ENCODE measurements around the gene ARHGAP18. TPM values are rescaled to one million over a fixed set of nuclear protein-coding genes. Genes with fewer than 3 reads are reported as not detected.

The ARHGAP18 gene
- total and polyA plus RNA-seq, 2 of the 13 experiments (the other 11 are each of a cell fraction or from before 2014, with no cell fraction given): 58.2 to 115 TPM

DNA sequence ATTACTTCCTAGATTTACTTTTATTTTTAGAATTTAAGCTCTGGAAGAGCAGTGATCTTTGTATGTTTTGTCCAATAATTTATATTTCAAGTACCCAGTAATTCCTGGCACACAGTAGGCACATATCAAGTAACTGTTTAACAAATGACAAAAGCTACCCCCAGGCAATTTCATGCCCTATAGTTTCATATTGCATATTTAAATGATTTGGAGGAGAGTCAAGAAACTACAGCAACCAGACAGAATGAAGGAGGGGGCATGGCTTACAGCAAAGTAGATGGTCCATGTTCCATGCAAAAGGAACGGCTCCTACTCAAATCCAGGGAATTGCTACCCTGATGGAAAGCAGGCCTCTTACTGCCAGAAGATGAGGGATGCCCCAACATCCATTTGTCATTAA lies 113.5 kb downstream of the ARHGAP18 start:
- peaks cover 34% of the 10 kb centered on the region for H3K4me1 ChIP-seq (ENCODE audit: insufficient read depth, low read length)
- H3K79me2 ChIP-seq (ENCODE audit: insufficient read depth, low read length): no peaks in the 10 kb centered on the region
- H3K27ac ChIP-seq (ENCODE audit: extremely low read length, insufficient read depth, low read length): no peak overlapping the region
- no peak overlapping the region for H3K4me2 ChIP-seq (ENCODE audit: low read depth, low read length)
- POLR2A ChIA-PET: interaction anchor here (1.2 kb wide), 1 partner anchor 134 kb away, joined by 3 read pairs; no protein-coding TSS in a partner anchor
- peaks cover 9 to 77% of the 10 kb centered on the region in 2 experiments for H3K36me3 ChIP-seq (replicated peaks in 1 of 2; ENCODE audit: control insufficient read depth in 1 of 2, insufficient read depth in 2 of 2, low read length in 2 of 2)
- H4K20me1 ChIP-seq (ENCODE audit: insufficient read depth, low read length): no peaks in the 10 kb centered on the region
- peak; percentile 69 for TF ChIP-seq RBM22 (optimal IDR thresholded peaks at IDR 0.05; ENCODE audit: low read length)
- no peak for TF ChIP-seq FOXA3 (CRISPR knock-in tag; IDR thresholded peaks at IDR 0.05)
- H2AFZ ChIP-seq (ENCODE audit: low read length): no peak overlapping the region
- CTCF ChIA-PET (ENCODE audit: low intra/inter-chr PET ratio, low total read pairs): interaction anchor here (2.7 to 3.7 kb wide), 2 partner anchors 134 to 136 kb away, joined by 8 to 55 read pairs; no protein-coding TSS in a partner anchor
- ATAC-seq: no peak
- WGBS (ENCODE audit: low lambda C conversion rate): 95% methylated on average over 1 of the region's 1 CpG
- no peaks in the 10 kb centered on the region for H3K9me3 ChIP-seq (ENCODE audit: low read length)
- no peak for DNase-seq (ENCODE audit: low spot score)
- no peak overlapping the region for H3K4me3 ChIP-seq (replicated peaks in 1 of 3; ENCODE audit: insufficient read depth in 1 of 3, low read depth in 2 of 3, low read length in 3 of 3)
- FAIRE-seq: no peak
- intact Hi-C loops (cut with micrococcal nuclease; ENCODE audit: unreplicated experiment) (loop anchor here (10.0 kb wide), 1 partner anchor 338 kb away; no protein-coding TSS in a partner anchor), in situ Hi-C loops (cut with HindIII; ENCODE audit: extremely low pct_ligation_motif_present, low pct_unique_long_range_greater_than_20kb) (loop anchor here (5.0 kb wide), 1 partner anchor 136 kb away; no protein-coding TSS in a partner anchor)
- no TSS peak for BruUV-seq (replicated peaks)
- no peak overlapping the region for H3K9ac ChIP-seq (ENCODE audit: insufficient read depth, low read depth, low read length)
- H3K27me3 ChIP-seq (ENCODE audit: control insufficient read depth in 1 of 2, insufficient read depth in 2 of 2, low read length in 2 of 2): no peaks in the 10 kb centered on the region

DNA sequence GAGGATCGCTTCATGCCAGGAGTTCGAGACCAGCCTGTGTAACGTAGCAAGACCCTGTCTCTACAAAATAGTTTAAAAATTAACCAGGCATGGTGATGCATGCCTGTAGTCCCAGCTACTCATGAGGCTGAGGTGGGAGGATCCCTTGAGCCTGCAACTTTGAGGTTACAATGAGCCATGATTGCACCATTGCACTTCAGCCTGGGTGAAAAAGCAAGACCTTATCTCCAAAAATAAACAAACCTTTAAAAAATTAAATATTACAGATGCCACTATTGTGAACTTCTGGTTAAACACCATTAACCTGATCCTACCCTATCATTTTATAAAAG lies 116.8 kb downstream of the ARHGAP18 start:
- Histone ChIP-seq H3K27me3 (ENCODE audit: control insufficient read depth in 1 of 2, insufficient read depth in 2 of 2, low read length in 2 of 2) (no peaks in the 10 kb centered on the region), H3K27ac (ENCODE audit: extremely low read length, insufficient read depth, low read length) (peak overlapping the region; percentile 10), H3K9me3 (ENCODE audit: low read length) (no peaks in the 10 kb centered on the region), H3K79me2 (ENCODE audit: insufficient read depth, low read length) (no peaks in the 10 kb centered on the region), H3K36me3 (replicated peaks in 1 of 2; ENCODE audit: control insufficient read depth in 1 of 2, insufficient read depth in 2 of 2, low read length in 2 of 2) (peaks cover 8 to 84% of the 10 kb centered on the region in 2 experiments), H4K20me1 (ENCODE audit: insufficient read depth, low read length) (no peaks in the 10 kb centered on the region), H3K4me1 (ENCODE audit: insufficient read depth, low read length) (peaks cover 34% of the 10 kb centered on the region), H3K4me2 (ENCODE audit: low read depth, low read length) (no peak overlapping the region), H2AFZ (ENCODE audit: low read length) (no peak overlapping the region), H3K4me3 (replicated peaks in 1 of 3; ENCODE audit: insufficient read depth in 1 of 3, low read depth in 2 of 3, low read length in 3 of 3) (no peak overlapping the region), H3K9ac (ENCODE audit: insufficient read depth, low read depth, low read length) (no peak overlapping the region)
- CTCF ChIA-PET (ENCODE audit: low intra/inter-chr PET ratio, low total read pairs): no interaction called here
- intact Hi-C loops (cut with micrococcal nuclease; ENCODE audit: unreplicated experiment): loop anchor here (10.0 kb wide), 1 partner anchor 342 kb away; no protein-coding TSS in a partner anchor
- FAIRE-seq (peak; percentile 87), ATAC-seq (peak; percentile 68), DNase-seq (ENCODE audit: low spot score) (peak; percentile 72)
- POLR2A ChIA-PET: interaction anchor here (1.5 kb wide), 1 partner anchor 155 kb away, joined by 3 read pairs; no protein-coding TSS in a partner anchor
- 78% methylated on average over 3 of the region's 3 CpGs for WGBS (ENCODE audit: low lambda C conversion rate)
- BruUV-seq (replicated peaks): no TSS peak
- in situ Hi-C loops (cut with HindIII; ENCODE audit: extremely low pct_ligation_motif_present, low pct_unique_long_range_greater_than_20kb): no loop called here
- TF ChIP-seq, protein P1, sequence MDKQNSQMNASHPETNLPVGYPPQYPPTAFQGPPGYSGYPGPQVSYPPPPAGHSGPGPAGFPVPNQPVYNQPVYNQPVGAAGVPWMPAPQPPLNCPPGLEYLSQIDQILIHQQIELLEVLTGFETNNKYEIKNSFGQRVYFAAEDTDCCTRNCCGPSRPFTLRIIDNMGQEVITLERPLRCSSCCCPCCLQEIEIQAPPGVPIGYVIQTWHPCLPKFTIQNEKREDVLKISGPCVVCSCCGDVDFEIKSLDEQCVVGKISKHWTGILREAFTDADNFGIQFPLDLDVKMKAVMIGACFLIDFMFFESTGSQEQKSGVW (CRISPR knock-in tag; IDR thresholded peaks at IDR 0.05; ENCODE audit: borderline replicate concordance): no peak
- no peak for TF ChIP-seq ZNF883 (CRISPR knock-in tag; IDR thresholded peaks at IDR 0.05; ENCODE audit: not compliant biosample characterization)
- TF ChIP-seq, protein P2, sequence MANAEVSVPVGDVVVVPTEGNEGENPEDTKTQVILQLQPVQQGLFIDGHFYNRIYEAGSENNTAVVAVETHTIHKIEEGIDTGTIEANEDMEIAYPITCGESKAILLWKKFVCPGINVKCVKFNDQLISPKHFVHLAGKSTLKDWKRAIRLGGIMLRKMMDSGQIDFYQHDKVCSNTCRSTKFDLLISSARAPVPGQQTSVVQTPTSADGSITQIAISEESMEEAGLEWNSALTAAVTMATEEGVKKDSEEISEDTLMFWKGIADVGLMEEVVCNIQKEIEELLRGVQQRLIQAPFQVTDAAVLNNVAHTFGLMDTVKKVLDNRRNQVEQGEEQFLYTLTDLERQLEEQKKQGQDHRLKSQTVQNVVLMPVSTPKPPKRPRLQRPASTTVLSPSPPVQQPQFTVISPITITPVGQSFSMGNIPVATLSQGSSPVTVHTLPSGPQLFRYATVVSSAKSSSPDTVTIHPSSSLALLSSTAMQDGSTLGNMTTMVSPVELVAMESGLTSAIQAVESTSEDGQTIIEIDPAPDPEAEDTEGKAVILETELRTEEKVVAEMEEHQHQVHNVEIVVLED (CRISPR knock-in tag; IDR thresholded peaks at IDR 0.05; ENCODE audit: borderline replicate concordance): no peak
- TF ChIP-seq, protein P3, sequence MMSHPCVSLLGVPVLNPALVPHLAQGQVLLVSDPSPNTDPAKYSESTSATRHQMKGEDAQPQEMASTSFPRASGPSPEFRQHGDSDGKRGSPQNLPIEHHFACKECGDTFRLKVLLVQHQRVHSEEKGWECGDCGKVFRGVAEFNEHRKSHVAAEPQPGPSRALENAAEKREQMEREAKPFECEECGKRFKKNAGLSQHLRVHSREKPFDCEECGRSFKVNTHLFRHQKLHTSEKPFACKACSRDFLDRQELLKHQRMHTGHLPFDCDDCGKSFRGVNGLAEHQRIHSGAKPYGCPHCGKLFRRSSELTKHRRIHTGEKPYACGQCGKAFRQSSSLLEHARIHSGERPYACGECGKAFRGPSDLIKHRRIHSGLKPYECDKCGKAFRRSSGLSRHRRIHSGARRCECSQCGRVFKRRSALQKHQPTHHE (CRISPR knock-in tag; IDR thresholded peaks at IDR 0.05; ENCODE audit: borderline replicate concordance): no peak
- no peak for TF ChIP-seq HMGA1 (CRISPR knock-in tag; conservative IDR thresholded peaks at IDR 0.05)
- peak; percentile 60 for TF ChIP-seq ZMYM4 (CRISPR knock-in tag; IDR thresholded peaks at IDR 0.05)
- TF ChIP-seq, protein P4, sequence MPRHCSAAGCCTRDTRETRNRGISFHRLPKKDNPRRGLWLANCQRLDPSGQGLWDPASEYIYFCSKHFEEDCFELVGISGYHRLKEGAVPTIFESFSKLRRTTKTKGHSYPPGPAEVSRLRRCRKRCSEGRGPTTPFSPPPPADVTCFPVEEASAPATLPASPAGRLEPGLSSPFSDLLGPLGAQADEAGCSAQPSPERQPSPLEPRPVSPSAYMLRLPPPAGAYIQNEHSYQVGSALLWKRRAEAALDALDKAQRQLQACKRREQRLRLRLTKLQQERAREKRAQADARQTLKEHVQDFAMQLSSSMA (CRISPR knock-in tag; IDR thresholded peaks at IDR 0.05): no peak
- TF ChIP-seq CENPX (CRISPR knock-in tag; IDR thresholded peaks at IDR 0.05): no peak
- TF ChIP-seq, protein P5, sequence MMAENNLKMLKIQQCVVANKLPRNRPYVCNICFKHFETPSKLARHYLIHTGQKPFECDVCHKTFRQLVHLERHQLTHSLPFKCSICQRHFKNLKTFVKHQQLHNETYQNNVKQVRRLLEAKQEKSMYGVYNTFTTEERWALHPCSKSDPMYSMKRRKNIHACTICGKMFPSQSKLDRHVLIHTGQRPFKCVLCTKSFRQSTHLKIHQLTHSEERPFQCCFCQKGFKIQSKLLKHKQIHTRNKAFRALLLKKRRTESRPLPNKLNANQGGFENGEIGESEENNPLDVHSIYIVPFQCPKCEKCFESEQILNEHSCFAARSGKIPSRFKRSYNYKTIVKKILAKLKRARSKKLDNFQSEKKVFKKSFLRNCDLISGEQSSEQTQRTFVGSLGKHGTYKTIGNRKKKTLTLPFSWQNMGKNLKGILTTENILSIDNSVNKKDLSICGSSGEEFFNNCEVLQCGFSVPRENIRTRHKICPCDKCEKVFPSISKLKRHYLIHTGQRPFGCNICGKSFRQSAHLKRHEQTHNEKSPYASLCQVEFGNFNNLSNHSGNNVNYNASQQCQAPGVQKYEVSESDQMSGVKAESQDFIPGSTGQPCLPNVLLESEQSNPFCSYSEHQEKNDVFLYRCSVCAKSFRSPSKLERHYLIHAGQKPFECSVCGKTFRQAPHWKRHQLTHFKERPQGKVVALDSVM (CRISPR knock-in tag; IDR thresholded peaks at IDR 0.05): peak; percentile 56; the same call in 1 of the 2 replicates
